ENCODE results near the gene LRRTM2.

The LRRTM2 gene

DNA sequence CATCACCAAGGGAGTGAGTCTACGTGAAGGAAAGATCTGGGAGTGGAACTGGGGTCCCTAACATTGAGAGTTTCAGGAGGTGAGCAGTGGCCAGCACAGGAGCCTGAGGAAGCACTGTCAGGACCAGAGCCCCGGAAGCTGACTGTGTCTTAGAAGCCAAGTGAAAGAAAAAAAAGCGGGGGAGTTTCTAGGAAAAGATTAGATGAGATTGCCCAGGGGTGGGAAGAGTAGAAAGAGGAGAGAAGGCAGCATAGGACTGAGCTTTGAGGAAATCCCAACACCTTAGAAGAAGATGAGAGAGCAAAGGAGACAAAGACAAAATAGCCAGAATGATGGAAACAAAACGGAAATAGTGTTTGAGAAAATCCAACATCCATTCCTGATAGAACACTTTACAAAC, 37.0 kb upstream of the LRRTM2 start:
- DNase-seq (ENCODE audit: low read depth), result no peak
- TF ChIP-seq CTCF (conservative IDR thresholded peaks at IDR 0.05; ENCODE audit: low read depth, low read length), result no peak

DNA sequence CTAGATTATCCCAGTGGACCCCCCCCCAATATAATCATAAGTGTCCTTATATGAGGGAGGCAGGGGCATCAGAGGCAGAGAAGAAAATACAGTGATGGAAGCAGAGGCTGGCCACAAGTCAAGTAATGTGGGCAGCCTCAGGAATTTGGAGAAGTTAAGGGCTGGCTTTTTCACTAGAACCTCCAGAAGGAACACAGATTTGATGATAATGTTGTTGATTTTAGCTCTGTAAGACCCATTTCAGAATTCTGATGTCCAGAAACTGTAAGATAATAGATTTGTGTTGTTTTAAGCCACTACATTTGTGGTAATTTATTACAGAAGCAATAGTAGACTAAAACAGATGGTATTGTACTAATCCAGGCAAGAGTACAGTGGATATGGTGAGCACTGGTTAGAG, 36.3 kb upstream of the LRRTM2 start:
- TF ChIP-seq CTCF (conservative IDR thresholded peaks at IDR 0.05; ENCODE audit: low read depth, low read length), result no peak
- no peak overlapping the region for H3K4me3 ChIP-seq (ENCODE audit: low read depth, low read length)
- peak; percentile 61 for DNase-seq (ENCODE audit: low read depth)

More for the DNA sequence above, 37.0 kb upstream of the LRRTM2 start:
- no peak overlapping the region for H3K4me3 ChIP-seq (ENCODE audit: low read depth, low read length)

GRCh38 chr5:138910546-138911185, 35.5 kb upstream of the LRRTM2 start:
- no peak for TF ChIP-seq CTCF (conservative IDR thresholded peaks at IDR 0.05; ENCODE audit: low read depth, low read length)
- DNase-seq (ENCODE audit: low read depth), result no peak
- H3K4me3 ChIP-seq (ENCODE audit: low read depth, low read length), result no peak overlapping the region

- DNase-seq (ENCODE audit: low read depth), result no peak
- H3K4me3 ChIP-seq (ENCODE audit: low read depth, low read length), result no peak overlapping the region
- no peak for TF ChIP-seq CTCF (conservative IDR thresholded peaks at IDR 0.05; ENCODE audit: low read depth, low read length)
These were observed 34.6 kb upstream of the LRRTM2 start for GRCh38 chr5:138909734-138910133.

DNA sequence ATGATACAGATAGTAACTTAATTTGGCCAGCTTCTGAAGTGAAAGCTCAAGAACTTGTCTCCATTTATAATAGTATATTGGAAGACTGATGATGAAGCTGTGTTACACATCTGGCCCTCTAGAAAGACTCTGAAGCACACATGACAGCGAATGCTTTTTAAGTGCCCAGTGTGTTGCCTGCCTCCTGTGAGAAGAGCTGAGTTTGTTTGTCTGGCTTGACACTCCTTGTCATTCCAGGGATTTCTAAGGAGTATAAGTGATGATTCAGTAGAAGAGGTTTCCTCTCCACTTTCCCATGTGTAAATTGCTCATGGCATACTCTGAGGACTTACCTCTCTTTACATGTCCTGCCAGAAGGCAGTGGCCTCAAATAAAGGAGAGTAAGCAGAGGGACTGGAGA, 30.4 kb upstream of the LRRTM2 start:
- no peak for TF ChIP-seq CTCF (conservative IDR thresholded peaks at IDR 0.05; ENCODE audit: low read depth, low read length)
- no peak overlapping the region for H3K4me3 ChIP-seq (ENCODE audit: low read depth, low read length)
- DNase-seq (ENCODE audit: low read depth), result peak; percentile 67

GRCh38 chr5:138903130-138903775, 28.1 kb upstream of the LRRTM2 start:
- no peak for TF ChIP-seq CTCF (conservative IDR thresholded peaks at IDR 0.05; ENCODE audit: low read depth, low read length)
- peak; percentile 79 for DNase-seq (ENCODE audit: low read depth)
- H3K4me3 ChIP-seq (ENCODE audit: low read depth, low read length), result no peak overlapping the region

DNA sequence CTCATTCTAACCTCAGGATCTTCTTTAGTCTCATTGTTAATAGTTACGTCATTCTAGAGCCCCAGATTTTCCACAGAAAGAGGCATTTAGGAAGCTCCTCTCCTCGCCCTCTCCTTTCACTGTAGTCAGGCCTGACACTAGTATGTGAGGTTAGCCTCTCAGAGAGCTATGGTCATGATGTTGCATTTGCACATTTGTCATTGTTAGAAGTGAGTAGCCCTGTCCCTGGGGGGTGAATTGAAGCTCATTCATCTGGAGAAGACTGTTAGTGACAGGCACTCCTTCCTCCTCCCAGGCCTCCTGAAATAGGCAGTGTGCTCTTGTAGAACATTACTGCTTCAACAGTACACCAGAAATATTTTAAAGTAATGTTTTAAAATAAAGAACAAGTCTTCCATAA, 26.6 kb upstream of the LRRTM2 start:
- DNase-seq (ENCODE audit: low read depth), result no peak
- no peak overlapping the region for H3K4me3 ChIP-seq (ENCODE audit: low read depth, low read length)
- TF ChIP-seq CTCF (conservative IDR thresholded peaks at IDR 0.05; ENCODE audit: low read depth, low read length), result no peak

Measured in choroid plexus epithelial cell (primary cell).